ENCODE measurements around the gene TRIL. TPM values are rescaled to one million over a fixed set of nuclear protein-coding genes. Genes with fewer than 3 reads are reported as not detected.
A peak's percentile ranks its signal among the peaks of the same experiment; 100 is the strongest.

The TRIL gene
- total and polyA plus RNA-seq, 2 donors (not counting 3 experiments of a cell fraction or from before 2014, with no cell fraction given), result 0.52 to 1.8 TPM

DNA sequence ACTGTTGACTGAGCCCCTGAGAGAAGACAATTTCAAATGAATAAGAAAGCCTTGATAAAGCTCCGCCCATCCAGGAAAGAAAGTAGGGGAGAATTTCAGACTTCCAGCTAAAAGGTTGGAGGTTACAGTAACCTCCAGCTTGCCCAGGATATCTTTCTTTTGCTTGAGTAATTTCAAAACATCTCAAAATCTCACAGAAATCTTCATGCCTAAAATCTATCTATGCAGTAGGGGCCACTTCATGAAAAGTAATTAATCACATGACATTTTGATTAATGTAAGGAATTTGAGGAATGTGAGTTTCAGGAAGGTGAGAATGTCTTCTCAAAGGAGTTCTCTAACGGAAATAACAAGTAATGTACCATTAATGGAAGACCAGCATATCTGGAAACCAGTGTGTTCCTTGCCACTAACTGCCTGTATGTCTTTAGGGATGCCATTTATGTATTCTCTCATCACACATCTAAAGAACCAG is 24.2 kb downstream of the TRIL start:
- H3K4me3 ChIP-seq (replicated peaks in 1 of 3; ENCODE audit: insufficient read depth in 1 of 3, low read depth in 1 of 3, low read length in 3 of 3), result no peak overlapping the region
- DNase-seq (ENCODE audit: low read depth, low spot score) (peak; percentile 33), FAIRE-seq (peak; percentile 73)
- H3K4me2 ChIP-seq (ENCODE audit: insufficient read depth, low read length), result peak overlapping the region; percentile 7
- H3K9me1 ChIP-seq (replicated peaks; ENCODE audit: control insufficient read depth, extremely low read depth, insufficient read depth, low read length), result no peaks in the 10 kb centered on the region
- no peak for TF ChIP-seq JUN (IDR thresholded peaks at IDR 0.05; ENCODE audit: borderline replicate concordance, insufficient read depth, insufficient read length, low read depth)
- TF ChIP-seq EZH2 (IDR thresholded peaks at IDR 0.05; ENCODE audit: borderline replicate concordance, low read depth, low read length, severe bottlenecking), result no peak
- dilution Hi-C loops (cut with MboI; ENCODE audit: extremely low pct_ligation_motif_present, low sequenced_read_pairs), result no loop called here
- H3K9ac ChIP-seq (replicated peaks; ENCODE audit: extremely low read depth, insufficient read depth, low read length), result peak overlapping the region; percentile 14
- H3K4me1 ChIP-seq (ENCODE audit: control insufficient read depth, extremely low read depth, insufficient read depth, low read length), result peaks cover 13% of the 10 kb centered on the region
- H2AFZ ChIP-seq (ENCODE audit: low read depth, low read length), result peak overlapping the region; percentile 35
- POLR2A ChIA-PET, result interaction anchor here (0.5 kb wide), 1 partner anchor 9 kb away, joined by 4 read pairs; no protein-coding TSS in a partner anchor
- H3K9me3 ChIP-seq (replicated peaks; ENCODE audit: control insufficient read depth, insufficient read depth, low read length), result no peaks in the 10 kb centered on the region
- no peaks in the 10 kb centered on the region for H3K36me3 ChIP-seq (ENCODE audit: control insufficient read depth in 2 of 2, extremely low read depth in 1 of 2, insufficient read depth in 2 of 2, low read length in 2 of 2)
- no peaks in the 10 kb centered on the region for H3K27me3 ChIP-seq (ENCODE audit: control insufficient read depth in 2 of 2, insufficient read depth in 2 of 2, low read length in 2 of 2)
- peak overlapping the region; percentile 48 for H3K27ac ChIP-seq (ENCODE audit: insufficient read depth, low read depth, low read length)
- CTCF ChIA-PET, result interaction anchor here (1.1 to 2.2 kb wide), 6 partner anchors 9 to 173 kb away, joined by 3 to 14 read pairs (median 8); no protein-coding TSS in a partner anchor
- BruUV-seq (replicated peaks), result no TSS peak
- no peaks in the 10 kb centered on the region for H4K20me1 ChIP-seq (replicated peaks; ENCODE audit: control insufficient read depth, extremely low read depth, insufficient read depth, low read length)
- intact Hi-C loops (cut with micrococcal nuclease), result loop anchor here (1.0 kb wide), 1 partner anchor 15 kb away; no protein-coding TSS in a partner anchor
- H3K79me2 ChIP-seq (ENCODE audit: control insufficient read depth, insufficient read depth, low read length), result no peaks in the 10 kb centered on the region

DNA sequence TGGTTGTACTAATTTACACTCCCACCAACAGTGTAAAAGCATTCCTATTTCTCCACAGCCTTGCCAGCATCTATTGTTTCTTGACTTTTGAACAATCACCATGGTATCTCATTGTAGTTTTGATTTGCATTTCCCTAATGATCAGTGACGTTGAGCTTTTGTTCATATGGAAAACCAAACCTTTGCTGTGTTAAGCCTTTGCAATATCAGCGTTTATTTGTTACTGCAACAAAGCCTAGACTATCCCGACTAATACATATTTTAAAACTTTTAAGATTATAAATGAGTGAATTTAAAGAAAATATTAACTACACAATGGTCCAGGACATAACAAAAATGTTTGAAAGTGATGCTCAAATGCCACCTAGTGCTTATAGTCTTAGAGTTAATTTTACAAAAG is 26.6 kb downstream of the TRIL start:
- BruUV-seq (replicated peaks), result no TSS peak
- no peak for TF ChIP-seq POLR2A (IDR thresholded peaks at IDR 0.05; ENCODE audit: low read depth, low read length)
- TF ChIP-seq EZH2 (IDR thresholded peaks at IDR 0.05; ENCODE audit: borderline replicate concordance, low read depth, low read length, severe bottlenecking), result no peak
- no peak for TF ChIP-seq POLR2AphosphoS5 (IDR thresholded peaks at IDR 0.05; ENCODE audit: insufficient read depth, low read depth, low read length)
- TF ChIP-seq MYC (IDR thresholded peaks at IDR 0.05; ENCODE audit: low read depth, low read length), result no peak
- no peak for TF ChIP-seq JUN (IDR thresholded peaks at IDR 0.05; ENCODE audit: borderline replicate concordance, insufficient read depth, insufficient read length, low read depth)
- Histone ChIP-seq H3K9ac (replicated peaks; ENCODE audit: extremely low read depth, insufficient read depth, low read length) (no peak overlapping the region), H3K9me1 (replicated peaks; ENCODE audit: control insufficient read depth, extremely low read depth, insufficient read depth, low read length) (no peaks in the 10 kb centered on the region), H3K4me1 (ENCODE audit: control insufficient read depth, extremely low read depth, insufficient read depth, low read length) (peaks cover 13% of the 10 kb centered on the region), H3K27me3 (ENCODE audit: control insufficient read depth in 2 of 2, insufficient read depth in 2 of 2, low read length in 2 of 2) (peaks cover 0 to under 1% of the 10 kb centered on the region in 2 experiments), H3K4me2 (ENCODE audit: insufficient read depth, low read length) (no peak overlapping the region), H3K27ac (ENCODE audit: insufficient read depth, low read depth, low read length) (no peak overlapping the region), H3K9me3 (replicated peaks; ENCODE audit: control insufficient read depth, insufficient read depth, low read length) (no peaks in the 10 kb centered on the region), H2AFZ (ENCODE audit: low read depth, low read length) (no peak overlapping the region), H3K4me3 (replicated peaks in 1 of 3; ENCODE audit: insufficient read depth in 1 of 3, low read depth in 1 of 3, low read length in 3 of 3) (no peak overlapping the region), H4K20me1 (replicated peaks; ENCODE audit: control insufficient read depth, extremely low read depth, insufficient read depth, low read length) (no peaks in the 10 kb centered on the region), H3K79me2 (ENCODE audit: control insufficient read depth, insufficient read depth, low read length) (no peaks in the 10 kb centered on the region), H3K36me3 (ENCODE audit: control insufficient read depth in 2 of 2, extremely low read depth in 1 of 2, insufficient read depth in 2 of 2, low read length in 2 of 2) (no peaks in the 10 kb centered on the region)
- ChIA-PET CTCF (interaction anchor here (1.0 to 1.1 kb wide), 2 partner anchors 10 to 258 kb away, joined by 3 read pairs; no protein-coding TSS in a partner anchor), POLR2A (no interaction called here)
- intact Hi-C loops (cut with micrococcal nuclease) (no loop called here), dilution Hi-C loops (cut with MboI; ENCODE audit: extremely low pct_ligation_motif_present, low sequenced_read_pairs) (no loop called here)
- DNase-seq (ENCODE audit: low read depth, low spot score), result no peak
- FAIRE-seq, result no peak

All from endothelial cell of umbilical vein (primary cell).